T1000 (cell line): ENCODE data around the gene MAP4K3.
A peak's percentile ranks its signal among the peaks of the same experiment; 100 is the strongest.

Experiments
- DNase-seq: peaks from one replicate; lab custom pipeline; 2025; ENCODE audit warnings: mixed read lengths; lab: John Stamatoyannopoulos, UW

Gene MAP4K3

GRCh38 chr2:39241588-39241987 lies 195.5 kb downstream of the MAP4K3 start:
- no peak for DNase-seq

DNA sequence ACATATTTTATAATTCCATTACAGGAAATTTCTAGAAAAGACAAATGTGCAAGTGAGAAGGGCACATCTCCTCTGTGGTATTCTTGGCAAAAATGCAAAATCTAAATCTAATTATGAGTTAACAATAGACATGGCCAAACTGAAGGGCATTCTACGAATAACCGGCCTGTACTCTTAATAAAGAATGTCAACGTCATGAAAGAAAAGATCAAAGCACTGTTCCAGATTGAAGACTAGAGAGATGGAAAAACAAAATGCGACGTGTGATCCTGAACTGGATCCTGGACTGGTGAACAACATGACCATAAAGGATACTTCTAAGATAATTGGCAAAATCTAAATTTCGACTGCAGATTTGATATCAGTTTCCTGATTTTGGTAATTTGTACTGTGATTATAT lies 196.3 kb downstream of the MAP4K3 start:
- no peak for DNase-seq

DNA sequence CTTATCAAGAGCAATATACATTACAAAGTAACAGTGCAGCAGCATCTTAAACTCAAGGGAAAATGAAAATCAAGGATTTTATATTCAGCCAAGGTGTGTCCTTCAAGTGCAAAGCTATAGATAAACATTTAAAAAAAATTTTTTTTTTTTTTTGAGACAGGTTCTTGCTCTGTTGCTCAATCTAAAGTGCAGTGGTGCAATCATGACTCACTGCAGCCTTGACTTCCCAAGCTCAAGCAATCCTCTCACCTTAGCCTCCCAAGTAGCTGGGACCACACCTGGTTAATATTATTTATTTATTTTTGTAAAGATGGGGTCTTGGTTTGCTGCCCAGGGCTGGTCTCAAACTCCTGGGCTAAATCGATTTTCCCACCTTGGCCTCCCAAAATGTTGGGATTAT lies 202.3 kb downstream of the MAP4K3 start:
- DNase-seq: no peak

GRCh38 chr2:39232141-39232540 lies 204.9 kb downstream of the MAP4K3 start:
- DNase-seq: no peak

- DNase-seq: no peak
Measured at GRCh38 chr2:39228413-39229209, 208.5 kb downstream of the MAP4K3 start.

DNA sequence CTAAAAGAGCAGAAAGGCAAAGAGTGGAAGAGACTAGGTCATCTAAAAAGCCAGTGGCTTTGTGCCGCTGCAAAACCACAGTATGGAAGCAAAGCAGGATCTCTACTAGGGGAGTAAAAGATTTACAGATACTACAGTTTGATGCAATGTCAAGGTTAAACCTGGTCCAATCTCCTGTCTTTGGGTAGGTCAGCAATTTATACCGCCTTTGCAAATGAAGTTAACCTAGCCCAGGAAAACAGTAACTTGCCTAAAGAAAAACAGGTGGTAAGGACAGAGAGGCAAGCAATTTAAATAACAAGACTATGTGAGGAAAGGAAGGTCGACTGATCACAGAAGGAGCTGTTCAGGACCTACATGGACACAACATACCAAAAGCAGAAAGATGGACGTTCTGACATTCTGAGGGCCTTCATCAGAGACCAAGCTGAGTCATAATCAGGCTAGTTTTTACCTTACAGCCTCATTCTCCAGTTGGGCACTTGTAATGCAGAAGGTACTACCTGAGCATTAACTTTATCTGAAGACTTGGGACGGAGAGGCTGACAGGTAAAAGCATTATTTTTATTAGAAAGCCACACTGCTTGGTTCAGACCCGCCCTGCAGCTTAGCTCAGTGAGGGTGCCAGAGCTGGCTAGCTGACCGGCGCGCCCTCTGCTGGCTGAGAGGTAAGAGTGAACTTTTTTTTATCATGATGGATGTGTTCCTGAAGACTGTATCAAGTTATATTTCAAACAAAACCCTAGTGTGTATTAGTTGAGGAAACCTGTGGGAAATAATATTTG lies 209.3 kb downstream of the MAP4K3 start:
- peak; percentile 31 for DNase-seq

- no peak for DNase-seq
Measured at GRCh38 chr2:39225567-39225966, 211.5 kb downstream of the MAP4K3 start.

DNA sequence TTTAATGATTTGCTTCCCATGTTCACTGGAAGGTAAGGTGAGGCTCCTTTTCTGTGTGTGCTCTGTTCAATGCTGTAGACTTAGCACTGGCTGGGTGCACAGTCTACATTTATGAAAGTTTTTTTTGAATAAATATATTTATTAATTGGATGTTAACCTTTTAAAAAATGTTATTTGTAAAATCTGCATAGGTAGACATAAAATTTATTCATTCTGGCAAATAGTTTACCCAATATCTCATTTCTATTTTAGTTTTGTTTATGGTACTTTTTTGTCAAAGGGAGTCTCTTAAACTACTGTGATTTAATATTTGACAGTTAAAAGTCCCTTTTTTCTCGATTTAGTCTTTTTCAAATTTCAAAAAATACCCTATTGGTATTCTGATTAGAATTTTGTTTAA lies 213.2 kb downstream of the MAP4K3 start:
- no peak for DNase-seq

GRCh38 chr2:39221459-39221858 lies 215.6 kb downstream of the MAP4K3 start:
- no peak for DNase-seq

GRCh38 chr2:39220136-39220535 lies 216.9 kb downstream of the MAP4K3 start:
- no peak for DNase-seq

DNA sequence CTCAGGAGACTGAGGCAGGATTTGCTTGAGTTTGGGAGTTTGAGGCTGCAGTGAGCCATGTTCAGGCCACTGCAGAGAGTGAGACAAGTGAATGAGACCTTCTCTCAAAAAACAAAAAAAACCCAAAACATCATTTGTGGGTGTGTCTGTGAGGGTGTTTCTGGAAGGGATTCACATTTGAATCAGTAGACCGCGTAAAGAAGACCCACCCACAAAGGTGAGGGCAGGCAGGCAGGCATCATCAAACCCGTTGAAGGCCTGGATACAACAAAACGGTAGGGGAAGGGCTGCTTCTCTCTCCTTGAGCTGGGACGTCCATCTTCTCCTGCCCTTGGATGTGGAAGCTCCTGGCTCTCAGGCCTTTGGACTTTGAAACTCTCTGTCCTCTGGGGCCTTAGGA lies 218.7 kb downstream of the MAP4K3 start:
- no peak for DNase-seq

- DNase-seq: no peak
Measured at GRCh38 chr2:39217192-39217550, 219.9 kb downstream of the MAP4K3 start.

GRCh38 chr2:39216346-39217191 lies 220.5 kb downstream of the MAP4K3 start:
- DNase-seq: no peak

- DNase-seq: no peak
Measured at GRCh38 chr2:39215545-39215944, 221.5 kb downstream of the MAP4K3 start.

GRCh38 chr2:39213015-39213414 lies 224.1 kb downstream of the MAP4K3 start:
- DNase-seq: no peak

DNA sequence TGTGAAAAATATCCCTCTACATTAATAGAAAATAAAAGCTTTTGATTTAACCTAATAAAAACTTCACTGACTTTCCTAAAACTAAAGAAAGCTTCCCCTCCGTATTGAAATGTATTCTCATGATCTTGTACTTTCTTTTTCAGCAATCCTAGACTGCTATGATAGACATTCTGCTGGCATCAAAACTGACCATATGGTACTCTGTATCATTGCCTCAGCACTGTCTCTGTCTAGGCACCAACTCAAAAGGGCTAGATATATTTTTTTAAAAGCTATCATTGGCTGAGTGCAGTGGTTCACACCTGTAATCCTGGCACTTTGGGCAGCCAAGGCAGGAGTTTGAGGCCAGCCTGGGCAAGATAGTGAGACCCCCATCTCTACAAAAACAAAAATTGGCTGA lies 226.2 kb downstream of the MAP4K3 start:
- no peak for DNase-seq

- DNase-seq: no peak
Measured at GRCh38 chr2:39203382-39203781, 233.7 kb downstream of the MAP4K3 start.

GRCh38 chr2:39202639-39203369 lies 234.3 kb downstream of the MAP4K3 start:
- no peak for DNase-seq
